HepG2 (cell line): ENCODE data around the gene ZNF48. TPM values are rescaled to one million over a fixed set of nuclear protein-coding genes. Genes with fewer than 3 reads are reported as not detected.

Experiments
- ADNP ChIP-seq: sonication (generic); formaldehyde crosslinking; IDR thresholded peaks from 2 replicates; pipeline ENCODE4 v1.4.0; 2020; ENCODE audit warnings: missing genetic modification reagents
- AGO2 ChIP-seq: fragments of 200-400 bp; formaldehyde crosslinking; optimal IDR thresholded peaks from 2 replicates; pipeline ENCODE3; 2017; ENCODE audit warnings: mild to moderate bottlenecking, low read depth, low read length, moderate library complexity
- ASH2L ChIP-seq: fragments of 300-600, 200-600 bp; sonication (generic); IDR thresholded peaks from 2 replicates; pipeline ENCODE4 v1.7.0; 2017; ENCODE audit warnings: low read depth, mild to moderate bottlenecking, moderate library complexity, mixed read lengths, low read length; ENCODE audit not compliant: insufficient read length
- BRCA1 ChIP-seq: sonication (generic); formaldehyde crosslinking; IDR thresholded peaks from 2 replicates; pipeline ENCODE4 v1.4.0; 2020; ENCODE audit warnings: missing genetic modification reagents
- CBX5 ChIP-seq: sonication (generic); formaldehyde crosslinking; IDR thresholded peaks from 2 replicates; pipeline ENCODE4 v1.4.0; 2020; ENCODE audit warnings: missing genetic modification reagents, borderline replicate concordance
- CHD4 ChIP-seq: fragments of 200-600 bp; sonication (generic); IDR thresholded peaks from 2 replicates; pipeline ENCODE4 v1.7.0; 2017; ENCODE audit warnings: mild to moderate bottlenecking, low read length, borderline replicate concordance
- FOXP1 ChIP-seq, 2 experiments: fragments of 450-650 bp in 1 of 2; IDR thresholded peaks; 2 replicates each; pipeline ENCODE4 v1.6.1; 2017 to 2018; ENCODE audit warnings: antibody characterized with exemption in 1 of 2
- GATAD2A ChIP-seq: IDR thresholded peaks from 2 replicates; pipeline ENCODE4 v1.6.1; 2016
- HOXA3 ChIP-seq: sonication (generic); formaldehyde crosslinking; IDR thresholded peaks from 2 replicates; pipeline ENCODE4 v1.5.0; 2020; ENCODE audit warnings: missing genetic modification reagents
- JUN ChIP-seq: sonication (generic); formaldehyde crosslinking; IDR thresholded peaks from 2 replicates; pipeline ENCODE4 v1.4.0; 2020; ENCODE audit warnings: mild to moderate bottlenecking, missing genetic modification reagents
- KLF6 ChIP-seq: IDR thresholded peaks from 2 replicates; pipeline ENCODE4 v1.8.0; 2016; ENCODE audit warnings: missing biosample characterization, missing genetic modification reagents
- KMT2A ChIP-seq: sonication (generic); formaldehyde crosslinking; IDR thresholded peaks from 2 replicates; pipeline ENCODE4 v1.4.0; 2020; ENCODE audit warnings: missing genetic modification reagents
- NBN ChIP-seq: fragments of 450-650 bp; conservative IDR thresholded peaks from 2 replicates; pipeline ENCODE4 v1.6.1; 2017
- PITX1 ChIP-seq: sonication (generic); formaldehyde crosslinking; IDR thresholded peaks from 2 replicates; pipeline ENCODE4 v1.5.1; 2020; ENCODE audit warnings: mild to moderate bottlenecking, missing genetic modification reagents
- RARG ChIP-seq: sonication (generic); formaldehyde crosslinking; IDR thresholded peaks from 2 replicates; pipeline ENCODE4 v1.4.0; 2020; ENCODE audit warnings: low read depth, mild to moderate bottlenecking, missing genetic modification reagents
- RBFOX2 ChIP-seq: fragments of 200-400 bp; formaldehyde crosslinking; IDR thresholded peaks from 2 replicates; pipeline ENCODE4 v1.6.1; 2017; ENCODE audit warnings: low read depth, mild to moderate bottlenecking, low read length
- TEAD2 ChIP-seq: sonication (generic); formaldehyde crosslinking; IDR thresholded peaks from 2 replicates; pipeline ENCODE4 v1.9.0; 2021; ENCODE audit warnings: missing genetic modification reagents
- ZNF124 ChIP-seq: sonication (generic); formaldehyde crosslinking; IDR thresholded peaks from 2 replicates; pipeline ENCODE4 v1.4.0; 2020; ENCODE audit warnings: missing genetic modification reagents
- ZNF451 ChIP-seq: sonication (generic); formaldehyde crosslinking; IDR thresholded peaks from 2 replicates; pipeline ENCODE4 v1.5.0; 2020; ENCODE audit warnings: mild to moderate bottlenecking, missing genetic modification reagents
- ZNF746 ChIP-seq: sonication (generic); formaldehyde crosslinking; IDR thresholded peaks from 2 replicates; pipeline ENCODE4 v1.8.0; 2022; ENCODE audit warnings: mild to moderate bottlenecking, missing genetic modification reagents
- polyA plus RNA-seq, 8 experiments: library from polyadenylated mRNA; depleted of rRNA in 3 of 8; stranded (reverse) in 7 of 8; unstranded in 1 of 8; fragments of >200 nt; fragmentation: Illumina TruSeq in 4 of 8; extraction: Trizol in 4 of 8; gene quantifications; 2 replicates each; pipeline versions ENCODE4 v1.2.1 to v1.2.3, GENCODE V29; 2011 to 2016; ENCODE audit warnings: low read depth in 4 of 8, missing spikeins in 1 of 8, mixed read lengths in 1 of 8; ENCODE audit not compliant: insufficient read depth in 1 of 8
- total RNA-seq, 5 experiments: library from RNA; depleted of rRNA; stranded (reverse); fragments of >200 nt; fragmentation: Illumina TruSeq; extraction: Trizol; gene quantifications; 2 replicates each; pipeline ENCODE4 v1.2.3, GENCODE V29; 2016; ENCODE audit warnings: low read depth in 1 of 5
- TF ChIP-seq, protein P1 (sequence below), 2 experiments: sonication (generic) in 1 of 2; formaldehyde crosslinking in 1 of 2; IDR thresholded peaks; 2 replicates each; pipeline versions ENCODE4 v1.4.0 to v1.6.1; 2016 to 2020; ENCODE audit warnings: borderline replicate concordance in 1 of 2, low read depth in 1 of 2, mild to moderate bottlenecking in 1 of 2, missing genetic modification reagents in 1 of 2
- TF ChIP-seq, protein P2 (sequence below): sonication (generic); formaldehyde crosslinking; IDR thresholded peaks from 2 replicates; pipeline ENCODE4 v1.8.1; 2023; ENCODE audit warnings: mild to moderate bottlenecking, moderate library complexity, missing genetic modification reagents
- TF ChIP-seq, protein P3 (sequence below): sonication (generic); IDR thresholded peaks from 2 replicates; pipeline ENCODE4 v1.6.1; 2016; ENCODE audit warnings: low read depth, borderline replicate concordance
- TF ChIP-seq, protein P4 (sequence below): sonication (generic); formaldehyde crosslinking; IDR thresholded peaks from 2 replicates; pipeline ENCODE4 v1.4.0; 2020; ENCODE audit warnings: missing genetic modification reagents

Gene ZNF48
- total and polyA plus RNA-seq, 2 of the 13 experiments (the other 11 are each of a cell fraction or from before 2014, with no cell fraction given), result 9.9 to 12.3 TPM

DNA sequence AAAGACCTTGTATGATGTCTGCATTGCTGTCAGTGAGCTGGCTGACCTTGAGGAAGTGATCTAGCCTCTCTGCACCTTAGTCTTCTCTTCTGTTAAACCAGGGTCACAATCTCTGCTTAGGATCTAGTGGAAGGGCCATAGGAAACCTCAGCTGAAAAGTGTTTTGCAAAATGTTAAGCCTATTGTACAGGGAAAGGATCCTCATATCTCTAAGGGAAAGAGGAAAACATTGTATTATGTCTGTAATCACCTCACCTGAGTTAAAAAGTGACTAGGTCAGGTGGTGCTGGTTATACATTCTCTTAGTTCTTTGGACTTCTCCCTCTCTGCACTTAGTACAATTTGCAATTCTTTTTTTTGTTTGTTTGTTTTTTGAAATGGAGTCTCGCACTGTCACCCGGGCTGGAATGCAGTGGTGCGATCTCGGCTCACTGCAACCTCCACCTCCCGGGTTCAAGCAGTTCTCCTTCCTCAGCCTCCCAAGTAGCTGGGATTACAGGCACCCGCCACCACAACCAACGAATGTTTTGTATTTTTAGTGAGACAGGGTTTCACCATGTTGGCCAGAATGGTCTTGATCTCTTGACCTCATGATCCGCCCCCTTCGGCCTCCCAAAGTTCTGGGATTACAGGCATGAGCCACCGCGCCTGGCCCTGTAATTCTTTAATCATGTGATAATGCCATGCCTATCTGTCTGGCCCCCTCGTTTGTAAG lies 52.4 kb downstream of the ZNF48 start (continued):
- TF ChIP-seq, protein P1, sequence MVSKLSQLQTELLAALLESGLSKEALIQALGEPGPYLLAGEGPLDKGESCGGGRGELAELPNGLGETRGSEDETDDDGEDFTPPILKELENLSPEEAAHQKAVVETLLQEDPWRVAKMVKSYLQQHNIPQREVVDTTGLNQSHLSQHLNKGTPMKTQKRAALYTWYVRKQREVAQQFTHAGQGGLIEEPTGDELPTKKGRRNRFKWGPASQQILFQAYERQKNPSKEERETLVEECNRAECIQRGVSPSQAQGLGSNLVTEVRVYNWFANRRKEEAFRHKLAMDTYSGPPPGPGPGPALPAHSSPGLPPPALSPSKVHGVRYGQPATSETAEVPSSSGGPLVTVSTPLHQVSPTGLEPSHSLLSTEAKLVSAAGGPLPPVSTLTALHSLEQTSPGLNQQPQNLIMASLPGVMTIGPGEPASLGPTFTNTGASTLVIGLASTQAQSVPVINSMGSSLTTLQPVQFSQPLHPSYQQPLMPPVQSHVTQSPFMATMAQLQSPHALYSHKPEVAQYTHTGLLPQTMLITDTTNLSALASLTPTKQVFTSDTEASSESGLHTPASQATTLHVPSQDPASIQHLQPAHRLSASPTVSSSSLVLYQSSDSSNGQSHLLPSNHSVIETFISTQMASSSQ (IDR thresholded peaks at IDR 0.05; ENCODE audit: low read depth), result peak; percentile 98
- TF ChIP-seq, protein P1 (CRISPR knock-in tag; IDR thresholded peaks at IDR 0.05; ENCODE audit: borderline replicate concordance), result peak; percentile 98
- TF ChIP-seq ZNF451 (no peak), HOXA3 (CRISPR knock-in tag) (peak; percentile 72; the same call in 1 of the 2 replicates), BRCA1 (no peak), ADNP (CRISPR knock-in tag) (peak; percentile 100), FOXP1 (IDR thresholded peaks at IDR 0.05) (peak; percentile 76; the same call in 1 of the 2 replicates), FOXP1 (CRISPR knock-in tag; IDR thresholded peaks at IDR 0.05) (peak; percentile 94), ASH2L (peak; percentile 91), RBFOX2 (peak; percentile 59), KMT2A (CRISPR knock-in tag) (no peak; the same call in 1 of the 2 replicates), KLF6 (CRISPR knock-in tag) (peak; percentile 46; the same call in 1 of the 2 replicates), GATAD2A (CRISPR knock-in tag) (peak; percentile 95), TEAD2 (CRISPR knock-in tag) (no peak), CHD4 (peak; percentile 91), NBN (no peak), PITX1 (peak; percentile 92), AGO2 (no peak), ZNF746 (CRISPR knock-in tag) (0 out of 2 replicates have a peak, but pooled peaks have one; percentile 23), RARG (CRISPR knock-in tag) (peak; percentile 93; the same call in 1 of the 2 replicates), CBX5 (peak; percentile 22; the same call in 1 of the 2 replicates), ZNF124 (CRISPR knock-in tag) (peak; percentile 71; the same call in 1 of the 2 replicates), JUN (CRISPR knock-in tag) (peak; percentile 76)
- TF ChIP-seq, protein P2, sequence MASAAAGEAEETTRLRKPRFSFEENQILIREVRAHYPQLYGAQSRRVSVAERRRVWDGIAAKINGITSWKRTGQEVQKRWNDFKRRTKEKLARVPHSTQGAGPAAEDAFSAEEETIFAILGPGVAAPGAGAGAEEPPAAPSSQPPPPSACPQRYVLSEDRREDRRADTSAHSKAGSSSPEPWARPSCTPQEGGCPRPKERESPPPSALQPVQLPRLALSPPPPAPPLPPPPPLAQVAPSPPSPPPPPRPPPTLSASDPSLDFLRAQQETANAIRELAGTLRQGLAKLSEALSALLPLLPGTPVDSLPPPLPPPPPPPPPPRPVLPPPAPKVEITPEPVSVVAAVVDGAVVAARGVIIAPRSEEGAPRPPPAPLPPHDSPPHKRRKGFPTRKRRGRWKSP (CRISPR knock-in tag), result peak; percentile 73
- TF ChIP-seq, protein P3, sequence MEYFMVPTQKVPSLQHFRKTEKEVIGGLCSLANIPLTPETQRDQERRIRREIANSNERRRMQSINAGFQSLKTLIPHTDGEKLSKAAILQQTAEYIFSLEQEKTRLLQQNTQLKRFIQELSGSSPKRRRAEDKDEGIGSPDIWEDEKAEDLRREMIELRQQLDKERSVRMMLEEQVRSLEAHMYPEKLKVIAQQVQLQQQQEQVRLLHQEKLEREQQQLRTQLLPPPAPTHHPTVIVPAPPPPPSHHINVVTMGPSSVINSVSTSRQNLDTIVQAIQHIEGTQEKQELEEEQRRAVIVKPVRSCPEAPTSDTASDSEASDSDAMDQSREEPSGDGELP, result peak; percentile 84
- TF ChIP-seq, protein P4, sequence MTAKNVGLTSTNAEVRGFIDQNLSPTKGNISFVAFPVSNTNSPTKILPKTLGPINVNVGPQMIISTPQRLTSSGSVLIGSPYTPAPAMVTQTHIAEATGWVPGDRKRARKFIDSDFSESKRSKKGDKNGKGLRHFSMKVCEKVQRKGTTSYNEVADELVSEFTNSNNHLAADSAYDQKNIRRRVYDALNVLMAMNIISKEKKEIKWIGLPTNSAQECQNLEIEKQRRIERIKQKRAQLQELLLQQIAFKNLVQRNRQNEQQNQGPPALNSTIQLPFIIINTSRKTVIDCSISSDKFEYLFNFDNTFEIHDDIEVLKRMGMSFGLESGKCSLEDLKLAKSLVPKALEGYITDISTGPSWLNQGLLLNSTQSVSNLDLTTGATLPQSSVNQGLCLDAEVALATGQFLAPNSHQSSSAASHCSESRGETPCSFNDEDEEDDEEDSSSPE (CRISPR knock-in tag), result peak; percentile 44; the same call in 1 of the 2 replicates
